HFFc6 (cell line): Measurements from ENCODE around the gene KCNE1. TPM values are rescaled to one million over a fixed set of nuclear protein-coding genes. Genes with fewer than 3 reads are reported as not detected.

Experiments
- DNase-seq: peaks from one replicate; pipeline ENCODE4 v3.0.0-alpha.2; 2018
- H3K27ac Mint-ChIP-seq: 2 replicates; pipeline ENCODE4 v1.8.0; 2020; ENCODE audit warnings: mild to moderate bottlenecking, mixed read lengths
- H3K27me3 Mint-ChIP-seq: 2 replicates; pipeline ENCODE4 v1.8.0; 2021; ENCODE audit warnings: mild to moderate bottlenecking, moderate library complexity, mixed read lengths; ENCODE audit not compliant: insufficient read depth
- H3K36me3 Mint-ChIP-seq: 2 replicates; pipeline ENCODE4 v1.8.0; 2021; ENCODE audit warnings: low read depth, mixed read lengths
- H3K4me1 Mint-ChIP-seq: 2 replicates; pipeline ENCODE4 v1.8.0; 2020; ENCODE audit warnings: low read depth, mixed read lengths
- H3K4me3 Mint-ChIP-seq: 2 replicates; pipeline ENCODE4 v1.8.0; 2020; ENCODE audit warnings: mild to moderate bottlenecking, moderate library complexity, mixed read lengths
- H3K9me3 Mint-ChIP-seq: 2 replicates; pipeline ENCODE4 v1.8.0; 2020; ENCODE audit warnings: mild to moderate bottlenecking, mixed read lengths
- CTCF ChIP-seq: fragments of 200-600 bp; sonication (generic); IDR thresholded peaks from 2 replicates; pipeline ENCODE4 v1.5.0; 2021; ENCODE audit warnings: antibody characterized with exemption, mild to moderate bottlenecking
- total RNA-seq, 6 experiments: library from RNA; stranded (reverse); fragmentation: NEBNext Ultra II Directional; extraction: Animal tissue kit (Norgen Biotek cat#: 25700); gene quantifications; 2 replicates in 1 of 6; 3 replicates in 5 of 6; pipeline ENCODE4 v1.2.3, GENCODE V29; 2021

The KCNE1 gene
- total RNA-seq, 6 experiments from 2014 or later: 0.71 to 1.3 (median 0.85) TPM

DNA sequence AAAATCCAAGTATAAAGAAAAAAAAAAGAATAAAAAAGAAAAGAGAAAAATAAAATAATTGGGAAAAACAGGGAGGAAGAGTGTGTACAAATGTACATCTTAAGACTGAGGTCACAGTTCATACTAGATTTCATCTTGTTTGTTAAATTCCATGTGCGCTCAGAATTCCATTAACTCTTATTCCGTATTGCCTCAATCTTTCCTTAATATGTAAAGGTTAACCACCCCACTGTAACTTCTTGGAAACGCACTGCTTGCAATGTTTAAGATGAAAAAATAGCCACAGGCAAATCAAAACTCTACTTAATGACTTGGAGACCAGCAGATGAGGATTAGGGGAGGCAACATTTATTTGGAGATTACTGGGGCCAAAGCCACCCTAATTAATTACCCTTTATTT is 23.9 kb upstream of the KCNE1 start:
- no peak for TF ChIP-seq CTCF
- Mint-ChIP-seq H3K27ac (no peak overlapping the region), H3K36me3 (no peaks in the 10 kb centered on the region), H3K4me1 (peaks cover 50% of the 10 kb centered on the region), H3K9me3 (no peaks in the 10 kb centered on the region), H3K4me3 (no peak overlapping the region; the same call in 1 of the 2 replicates), H3K27me3 (no peaks in the 10 kb centered on the region)
- DNase-seq: no peak

DNA sequence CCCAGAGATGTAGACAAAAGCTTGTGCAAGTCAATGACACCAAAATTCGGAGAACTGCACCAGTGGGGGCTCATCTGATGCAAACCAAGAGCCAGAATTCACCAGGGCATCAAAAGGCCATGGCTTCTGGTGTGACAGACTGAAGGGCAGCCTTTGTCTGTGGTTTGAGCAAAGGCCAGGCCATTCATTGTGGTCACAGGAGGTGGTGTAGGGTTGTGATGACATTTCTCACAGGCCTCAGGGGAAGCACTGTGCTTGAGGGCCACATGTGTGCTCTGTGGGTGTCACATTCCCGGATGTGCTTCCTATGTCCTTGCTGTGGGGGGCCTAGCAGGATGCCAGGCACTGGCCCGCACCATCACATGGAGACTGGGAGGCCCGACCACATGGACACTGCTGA is 22.5 kb upstream of the KCNE1 start:
- Mint-ChIP-seq H3K27me3 (no peaks in the 10 kb centered on the region), H3K36me3 (peaks cover 5% of the 10 kb centered on the region; the same call in 1 of the 2 replicates), H3K4me3 (no peak overlapping the region), H3K27ac (no peak overlapping the region), H3K9me3 (no peaks in the 10 kb centered on the region), H3K4me1 (peaks cover 57% of the 10 kb centered on the region)
- no peak for TF ChIP-seq CTCF
- no peak for DNase-seq

DNA sequence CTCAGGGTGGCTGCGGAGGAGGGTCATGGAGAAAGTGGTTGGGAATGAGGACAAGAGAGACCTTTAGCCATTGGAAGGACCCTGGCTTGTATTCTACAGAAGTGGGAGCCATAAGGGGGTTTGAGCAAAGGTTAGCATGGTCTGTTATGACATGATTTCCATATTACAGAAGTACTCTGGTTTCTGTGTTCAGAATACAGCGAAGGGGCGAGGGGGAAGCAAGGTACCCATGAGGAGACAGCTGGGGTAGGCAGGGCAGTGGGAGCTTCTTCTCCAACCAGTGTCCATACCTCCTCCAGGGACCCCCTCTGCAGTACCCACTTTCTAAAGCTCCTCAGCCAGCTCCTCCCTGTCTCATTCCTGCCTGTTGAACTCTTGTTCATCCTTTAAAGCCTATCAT is 21.9 kb upstream of the KCNE1 start:
- Mint-ChIP-seq H3K36me3 (peaks cover 5% of the 10 kb centered on the region; the same call in 1 of the 2 replicates), H3K4me3 (no peak overlapping the region), H3K27me3 (no peaks in the 10 kb centered on the region), H3K27ac (no peak overlapping the region), H3K9me3 (no peaks in the 10 kb centered on the region), H3K4me1 (peaks cover 63% of the 10 kb centered on the region)
- DNase-seq: no peak
- TF ChIP-seq CTCF: no peak

DNA sequence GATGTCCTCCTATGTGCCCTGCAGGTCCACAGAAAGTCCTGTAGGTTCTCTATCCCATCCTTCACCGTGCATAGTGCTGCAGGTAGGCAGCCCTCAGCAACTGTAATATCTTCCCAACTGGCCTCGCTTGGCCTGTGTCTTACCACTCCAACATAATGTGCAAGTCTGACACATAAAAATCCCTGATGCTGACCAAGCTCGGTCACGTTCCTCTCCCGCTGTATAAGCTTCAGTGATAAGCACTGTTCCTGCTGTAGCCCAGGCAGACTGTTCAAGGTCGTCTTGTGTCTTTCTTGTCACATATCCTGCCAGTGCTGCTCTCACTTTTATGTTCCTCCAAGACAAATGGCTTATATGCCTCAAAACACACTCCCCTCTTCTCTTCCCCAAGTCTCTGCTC is 19.4 kb upstream of the KCNE1 start:
- TF ChIP-seq CTCF: no peak
- Mint-ChIP-seq H3K4me3 (no peak overlapping the region), H3K4me1 (peaks cover 64% of the 10 kb centered on the region), H3K27ac (no peak overlapping the region), H3K9me3 (no peaks in the 10 kb centered on the region), H3K36me3 (peaks cover 7% of the 10 kb centered on the region), H3K27me3 (no peaks in the 10 kb centered on the region)
- no peak for DNase-seq

DNA sequence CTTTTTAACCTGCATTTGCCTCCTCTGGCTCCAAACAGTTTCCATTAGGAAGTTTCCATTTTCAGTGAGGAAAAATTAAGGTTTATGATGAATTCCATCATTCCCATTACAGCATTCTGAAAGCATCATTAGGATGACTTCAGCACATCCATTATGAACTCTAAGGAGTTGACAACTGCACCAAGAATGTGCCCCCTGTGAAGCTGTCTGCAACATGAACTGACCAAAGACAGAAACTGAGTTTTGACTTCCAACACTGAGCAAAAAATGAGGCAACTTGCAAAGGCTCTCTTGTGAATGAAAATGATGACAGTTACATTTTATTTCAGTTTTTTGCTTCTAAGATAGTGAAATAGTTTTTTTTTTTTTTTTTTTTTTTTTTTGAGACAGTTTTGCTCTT is 18.3 kb upstream of the KCNE1 start:
- H3K27me3 Mint-ChIP-seq: no peaks in the 10 kb centered on the region; the same call in 1 of the 2 replicates
- H3K4me3 Mint-ChIP-seq: no peak overlapping the region
- no peak for TF ChIP-seq CTCF
- peaks cover 18% of the 10 kb centered on the region for H3K36me3 Mint-ChIP-seq
- peak; percentile 59 for DNase-seq
- H3K4me1 Mint-ChIP-seq: peaks cover 59% of the 10 kb centered on the region
- H3K27ac Mint-ChIP-seq: peak overlapping the region; percentile 72
- H3K9me3 Mint-ChIP-seq: no peaks in the 10 kb centered on the region

- peaks cover 33% of the 10 kb centered on the region for H3K36me3 Mint-ChIP-seq
- TF ChIP-seq CTCF: no peak
- no peak for DNase-seq
- H3K4me3 Mint-ChIP-seq: peak overlapping the region; percentile 35
- peaks cover 67% of the 10 kb centered on the region for H3K4me1 Mint-ChIP-seq
- H3K27me3 Mint-ChIP-seq: no peaks in the 10 kb centered on the region; the same call in 1 of the 2 replicates
- no peak overlapping the region for H3K27ac Mint-ChIP-seq
- H3K9me3 Mint-ChIP-seq: no peaks in the 10 kb centered on the region
These were observed 16.1 kb upstream of the KCNE1 start for GRCh38 chr21:34528131-34528561.
